ENCODE measurements around the gene ABHD6. TPM values are rescaled to one million over a fixed set of nuclear protein-coding genes. Genes with fewer than 3 reads are reported as not detected.

ABHD6 gene
- polyA plus RNA-seq, 1 donor from 2014 or later: 38.9 TPM

- Histone ChIP-seq H4K20me1 (ENCODE audit: insufficient read depth) (no peaks in the 10 kb centered on the region), H3K9me2 (ENCODE audit: insufficient read depth, low read length) (no peaks in the 10 kb centered on the region), H3K27ac (ENCODE audit: low read length) (no peak overlapping the region), H3K27me3 (ENCODE audit: insufficient read depth, low read depth, low read length) (no peaks in the 10 kb centered on the region), H3F3A (ENCODE audit: insufficient read depth, low read length, poor library complexity, severe bottlenecking) (no peaks in the 10 kb centered on the region), H3K79me2 (replicated peaks; ENCODE audit: insufficient read depth, low read length) (no peaks in the 10 kb centered on the region), H2AFZ (ENCODE audit: low read depth, low read length) (no peak overlapping the region), H3K4me2 (ENCODE audit: low read length) (no peak overlapping the region), H3K4me3 (ENCODE audit: low read length) (no peak overlapping the region), H3K9me3 (ENCODE audit: low read length) (no peaks in the 10 kb centered on the region), H3K36me3 (ENCODE audit: insufficient read depth, low read length) (no peaks in the 10 kb centered on the region), H3K9ac (ENCODE audit: low read length) (no peak overlapping the region)
- no peak for TF ChIP-seq EP300 (conservative IDR thresholded peaks at IDR 0.05; ENCODE audit: poor library complexity, severe bottlenecking)
- no peak for TF ChIP-seq EZH2 (IDR thresholded peaks at IDR 0.05; ENCODE audit: borderline replicate concordance, insufficient read depth, low read length, poor library complexity, severe bottlenecking)
- no peak for TF ChIP-seq SMC3 (conservative IDR thresholded peaks at IDR 0.05; ENCODE audit: poor library complexity)
- TF ChIP-seq MXI1 (conservative IDR thresholded peaks at IDR 0.05; ENCODE audit: poor library complexity, severe bottlenecking): no peak
- no peak for TF ChIP-seq RAD21 (conservative IDR thresholded peaks at IDR 0.05)
- TF ChIP-seq POLR2AphosphoS5 (IDR thresholded peaks at IDR 0.05): no peak
- TF ChIP-seq CTCF (IDR thresholded peaks at IDR 0.05; ENCODE audit: poor library complexity, severe bottlenecking): no peak
- TF ChIP-seq TAF1 (IDR thresholded peaks at IDR 0.05; ENCODE audit: low read depth): no peak
- no peak for TF ChIP-seq REST (IDR thresholded peaks at IDR 0.05; ENCODE audit: borderline replicate concordance)
Measured at GRCh38 chr3:58204720-58205119, 32.9 kb upstream of the ABHD6 start.

DNA sequence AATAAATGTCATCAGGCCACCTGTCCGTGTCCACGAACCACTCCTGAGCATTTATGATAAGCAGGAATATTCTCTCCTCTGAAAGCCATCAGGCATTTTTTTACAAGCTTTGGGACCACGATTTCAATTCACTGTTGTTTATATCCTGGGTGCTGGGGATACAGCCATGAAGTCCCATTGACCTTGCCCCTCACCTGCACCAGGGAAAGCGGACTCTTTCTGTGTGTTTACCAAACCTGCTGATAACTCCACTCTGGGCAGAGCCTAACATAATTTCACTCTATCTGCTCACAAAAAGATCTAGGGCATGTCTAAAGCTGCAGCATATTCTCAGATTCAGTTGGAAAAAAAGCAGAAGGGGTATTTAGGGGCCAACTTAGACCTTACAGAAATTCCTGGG, 31.6 kb upstream of the ABHD6 start:
- TF ChIP-seq REST (IDR thresholded peaks at IDR 0.05; ENCODE audit: borderline replicate concordance) (no peak), POLR2AphosphoS5 (IDR thresholded peaks at IDR 0.05) (no peak), TAF1 (IDR thresholded peaks at IDR 0.05; ENCODE audit: low read depth) (no peak), EZH2 (IDR thresholded peaks at IDR 0.05; ENCODE audit: borderline replicate concordance, insufficient read depth, low read length, poor library complexity, severe bottlenecking) (no peak), MXI1 (conservative IDR thresholded peaks at IDR 0.05; ENCODE audit: poor library complexity, severe bottlenecking) (no peak)
- H2AFZ ChIP-seq (ENCODE audit: low read depth, low read length): no peak overlapping the region
- no peaks in the 10 kb centered on the region for H3K9me3 ChIP-seq (ENCODE audit: low read length)

More for the DNA sequence above, 31.6 kb upstream of the ABHD6 start:
- H3K9ac ChIP-seq (ENCODE audit: low read length): no peak overlapping the region
- H3K27me3 ChIP-seq (ENCODE audit: insufficient read depth, low read depth, low read length): no peaks in the 10 kb centered on the region
- H3F3A ChIP-seq (ENCODE audit: insufficient read depth, low read length, poor library complexity, severe bottlenecking): no peaks in the 10 kb centered on the region
- H3K27ac ChIP-seq (ENCODE audit: low read length): no peak overlapping the region
- no peaks in the 10 kb centered on the region for H3K36me3 ChIP-seq (ENCODE audit: insufficient read depth, low read length)
- H4K20me1 ChIP-seq (ENCODE audit: insufficient read depth): no peaks in the 10 kb centered on the region
- no peaks in the 10 kb centered on the region for H3K9me2 ChIP-seq (ENCODE audit: insufficient read depth, low read length)
- no peak overlapping the region for H3K4me3 ChIP-seq (ENCODE audit: low read length)
- no peak overlapping the region for H3K4me2 ChIP-seq (ENCODE audit: low read length)
- no peaks in the 10 kb centered on the region for H3K79me2 ChIP-seq (replicated peaks; ENCODE audit: insufficient read depth, low read length)

All from neural cell (in vitro differentiated cells).